ENCODE data around the gene HABP4. TPM values are rescaled to one million over a fixed set of nuclear protein-coding genes. Genes with fewer than 3 reads are reported as not detected.

Gene HABP4
- total and polyA plus RNA-seq, 9 of the 15 experiments (the other 6 are each of a cell fraction or from before 2014, with no cell fraction given) = 0.38 to 2.4 (median 1.9) TPM

- TF ChIP-seq ZNF407 (IDR thresholded peaks at IDR 0.05; ENCODE audit: low read depth) = no peak
- no peak for TF ChIP-seq NFE2 (IDR thresholded peaks at IDR 0.05; ENCODE audit: low read depth)
- peak in 1 of 3 experiments; percentile 30 for TF ChIP-seq YY1 (IDR thresholded peaks at IDR 0.05; ENCODE audit: borderline replicate concordance in 1 of 3, control insufficient read depth in 1 of 3, extremely low read depth in 1 of 3, insufficient read depth in 3 of 3, insufficient read length in 1 of 3, insufficient replicate concordance in 2 of 3, low read depth in 1 of 3, low read length in 2 of 3)
- TF ChIP-seq HCFC1 (IDR thresholded peaks at IDR 0.05; ENCODE audit: low read depth, low read length) = no peak
- TF ChIP-seq MXD1 (CRISPR knock-in tag; IDR thresholded peaks at IDR 0.05; ENCODE audit: borderline replicate concordance, poor library complexity, severe bottlenecking) = no peak
- no peak for TF ChIP-seq ELF4 (CRISPR knock-in tag; IDR thresholded peaks at IDR 0.05)
- TF ChIP-seq NR4A1 (CRISPR knock-in tag; IDR thresholded peaks at IDR 0.05) = no peak
- no peak for TF ChIP-seq NR4A1 (tag; IDR thresholded peaks at IDR 0.05)
- peak; percentile 89 for TF ChIP-seq CREM (IDR thresholded peaks at IDR 0.05; ENCODE audit: low read depth)
- no peak for TF ChIP-seq ZNF232 (CRISPR knock-in tag; IDR thresholded peaks at IDR 0.05)
- no peak for TF ChIP-seq ELF1 (tag; IDR thresholded peaks at IDR 0.05)
- 0 out of 2 replicates have a peak, but pooled peaks have one; percentile 43 for TF ChIP-seq ATF2 (CRISPR knock-in tag; IDR thresholded peaks at IDR 0.05)
- TF ChIP-seq NFIX (CRISPR knock-in tag; IDR thresholded peaks at IDR 0.05; ENCODE audit: low read depth) = no peak
- TF ChIP-seq HDGF (IDR thresholded peaks at IDR 0.05) = no peak
- no peak for TF ChIP-seq ESRRB (CRISPR knock-in tag; IDR thresholded peaks at IDR 0.05; ENCODE audit: borderline replicate concordance)
- TF ChIP-seq CTBP1 (IDR thresholded peaks at IDR 0.05; ENCODE audit: borderline replicate concordance) = peak; percentile 84
- no peak for TF ChIP-seq NUFIP1 (IDR thresholded peaks at IDR 0.05; ENCODE audit: partially characterized antibody)
These were observed at the start of gene HABP4 (continued) for GRCh38 chr9:96449845-96450612.
